Middle frontal gyrus (tissue), 1 donor: ENCODE data around the gene AKR1D1.
"Not testable (repeated sequence)": the region's sequence is repeated elsewhere in the genome, so short reads cannot be mapped to it uniquely, and the experiment has no call there.

Source experiments
- DNase-seq: peaks from one replicate; pipeline ENCODE4 v3.0.0-alpha.2; 2015; ENCODE audit warnings: low spot score; ENCODE audit errors: extremely low spot score

AKR1D1 gene

DNA sequence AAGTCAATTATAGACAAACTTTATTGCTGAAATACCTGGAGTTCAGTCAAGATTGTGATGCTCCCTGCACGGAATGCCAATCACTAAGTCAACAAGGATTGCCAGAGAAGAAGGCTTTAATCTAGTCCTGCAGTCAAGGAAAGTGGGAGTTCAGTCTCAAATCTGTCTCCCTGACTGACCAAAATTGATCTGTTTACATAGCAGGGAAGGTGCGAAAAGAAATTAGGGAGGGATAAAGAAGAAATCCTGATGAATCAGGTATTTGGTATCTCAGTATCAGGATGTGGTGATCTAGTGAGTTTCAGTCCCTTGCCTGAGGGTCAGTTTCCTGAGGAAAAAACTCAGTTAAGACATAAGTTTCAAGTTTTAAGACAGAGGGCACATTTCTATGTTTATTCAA is 2.1 kb upstream of the AKR1D1 start:
- DNase-seq = no peak

DNA sequence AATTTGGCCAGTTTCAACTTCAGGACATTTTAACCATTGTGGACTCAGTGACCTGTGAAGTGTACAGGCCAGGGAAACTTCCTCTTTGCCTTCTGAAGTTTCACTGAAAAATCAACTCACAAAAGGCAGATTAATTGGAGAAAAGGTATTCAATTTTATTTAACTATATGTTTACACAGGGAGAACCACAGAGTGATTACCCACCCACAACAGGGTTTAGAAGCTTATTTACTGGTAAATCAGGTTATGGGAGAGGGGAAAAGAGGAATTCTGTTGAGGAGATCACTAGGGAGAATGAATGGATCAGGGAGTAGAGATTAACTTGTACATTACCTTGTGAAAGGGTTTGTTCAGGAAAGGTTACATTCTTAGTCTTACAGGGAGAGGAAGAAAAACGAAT is 1.7 kb upstream of the AKR1D1 start:
- no peak for DNase-seq

DNA sequence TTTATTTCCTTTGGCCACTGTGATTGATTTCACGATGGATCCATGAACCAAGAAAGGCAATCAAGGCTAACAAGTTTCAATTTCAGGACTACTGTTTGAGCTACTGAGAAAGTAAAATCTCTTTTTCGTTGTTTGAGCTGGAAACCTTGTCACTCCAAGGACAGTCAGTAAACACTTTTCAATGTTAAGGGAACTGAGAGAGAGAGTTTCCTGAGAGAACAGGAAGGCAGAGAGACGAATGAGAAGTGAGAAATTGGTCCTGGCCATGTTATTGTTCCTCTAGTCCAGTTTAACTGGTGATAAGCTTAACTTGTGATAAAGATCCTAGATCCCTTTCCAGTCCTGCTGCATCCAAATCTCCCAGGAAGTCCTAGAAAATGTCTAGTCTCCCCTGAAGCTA is 909 bp upstream of the AKR1D1 start:
- no peak for DNase-seq

DNA sequence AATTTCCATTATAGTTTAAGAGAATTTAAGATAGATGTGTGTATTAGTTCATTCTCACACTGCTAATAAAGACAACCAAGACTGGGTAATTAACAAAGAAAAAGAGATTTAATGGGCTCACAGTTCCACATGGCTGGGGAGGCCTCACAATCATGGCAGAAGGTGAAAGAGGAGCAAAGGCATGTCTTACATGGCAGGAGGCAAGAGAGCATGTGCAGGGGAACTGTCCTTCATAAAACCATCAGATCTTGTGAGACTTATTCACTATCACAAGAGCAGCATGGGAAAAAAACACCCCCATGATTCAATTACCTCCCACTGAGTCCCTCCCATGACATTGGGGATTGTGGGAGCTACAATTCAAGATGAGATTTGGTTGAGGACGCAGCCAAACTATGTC is 473 bp upstream of the AKR1D1 start:
- DNase-seq = not testable (repeated sequence)

DNA sequence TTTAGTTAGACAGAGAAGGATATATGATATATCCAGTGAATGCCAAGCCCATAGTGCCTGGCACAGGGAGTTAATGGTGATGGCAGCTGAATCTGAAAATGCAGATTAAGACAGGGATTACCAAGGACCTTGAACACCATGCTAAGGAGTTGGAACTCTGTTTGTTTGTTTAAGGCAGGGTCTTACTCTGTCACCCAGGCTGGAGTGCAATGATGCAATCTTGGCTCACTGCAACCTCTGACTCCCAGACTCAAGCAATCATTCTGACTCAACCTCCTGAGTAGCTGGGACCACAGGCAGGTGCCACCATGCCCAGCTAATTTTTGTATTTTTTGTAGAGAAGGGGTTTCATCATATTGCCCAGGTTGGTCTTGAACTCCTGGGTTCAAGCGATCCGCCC is 1.6 kb downstream of the AKR1D1 start:
- DNase-seq = no peak

DNA sequence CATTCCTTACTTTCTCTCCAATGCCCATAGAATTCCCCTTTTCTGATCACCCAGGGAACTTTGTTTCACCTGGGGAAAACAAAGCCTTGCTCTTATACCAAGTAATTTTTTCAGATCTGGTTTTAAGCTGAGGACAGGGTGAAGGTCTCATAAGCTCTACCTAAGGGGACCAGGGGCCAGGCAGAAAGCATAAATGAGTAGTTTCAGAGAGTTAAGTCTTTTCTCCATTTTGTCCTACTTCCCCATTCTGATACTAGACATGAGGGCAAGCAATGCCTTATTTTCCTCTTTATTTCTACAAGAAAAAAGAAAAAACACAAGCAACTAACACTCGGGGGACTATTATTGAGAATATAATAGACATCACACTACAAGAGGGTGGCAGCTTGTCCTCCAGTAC is 2.9 kb downstream of the AKR1D1 start:
- DNase-seq = no peak

DNA sequence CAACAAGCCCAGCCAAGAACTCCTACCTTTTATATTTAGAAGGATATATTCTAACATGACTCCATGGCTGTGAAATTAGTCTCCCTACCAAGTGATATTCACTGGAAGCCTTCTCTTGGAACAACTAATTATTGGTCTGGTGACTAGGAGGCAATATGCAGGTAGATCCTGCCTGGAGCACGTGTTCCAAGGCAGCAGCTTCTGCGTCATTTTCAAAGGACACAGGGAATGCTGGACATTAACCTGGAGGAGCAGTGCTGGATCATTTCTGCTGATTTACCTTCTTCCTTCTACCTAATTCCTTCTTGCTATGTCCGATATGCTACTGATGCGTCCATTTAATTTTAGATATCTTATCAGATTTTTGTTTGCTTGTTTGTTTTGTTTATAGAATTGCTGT is 5.6 kb downstream of the AKR1D1 start:
- no peak for DNase-seq

DNA sequence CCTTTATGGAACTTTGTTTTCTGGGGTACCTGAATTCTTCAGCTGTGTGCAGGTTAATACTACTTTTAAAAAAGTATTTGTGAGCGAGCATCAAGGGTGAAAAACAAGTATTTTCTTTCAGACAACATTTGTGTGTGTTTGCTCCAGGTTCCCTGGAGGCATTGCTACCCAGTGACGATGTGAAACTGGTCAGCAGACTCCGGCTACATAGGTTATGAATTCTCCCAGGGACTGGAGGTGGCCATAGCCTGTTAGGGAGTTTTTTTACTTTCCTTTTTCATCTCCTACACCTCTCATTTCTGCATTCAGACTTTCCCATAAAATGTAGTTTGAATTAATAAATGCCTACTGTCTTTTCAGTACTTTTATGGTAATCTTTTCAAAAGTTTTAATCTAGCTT is 7.6 kb downstream of the AKR1D1 start:
- no peak for DNase-seq

DNA sequence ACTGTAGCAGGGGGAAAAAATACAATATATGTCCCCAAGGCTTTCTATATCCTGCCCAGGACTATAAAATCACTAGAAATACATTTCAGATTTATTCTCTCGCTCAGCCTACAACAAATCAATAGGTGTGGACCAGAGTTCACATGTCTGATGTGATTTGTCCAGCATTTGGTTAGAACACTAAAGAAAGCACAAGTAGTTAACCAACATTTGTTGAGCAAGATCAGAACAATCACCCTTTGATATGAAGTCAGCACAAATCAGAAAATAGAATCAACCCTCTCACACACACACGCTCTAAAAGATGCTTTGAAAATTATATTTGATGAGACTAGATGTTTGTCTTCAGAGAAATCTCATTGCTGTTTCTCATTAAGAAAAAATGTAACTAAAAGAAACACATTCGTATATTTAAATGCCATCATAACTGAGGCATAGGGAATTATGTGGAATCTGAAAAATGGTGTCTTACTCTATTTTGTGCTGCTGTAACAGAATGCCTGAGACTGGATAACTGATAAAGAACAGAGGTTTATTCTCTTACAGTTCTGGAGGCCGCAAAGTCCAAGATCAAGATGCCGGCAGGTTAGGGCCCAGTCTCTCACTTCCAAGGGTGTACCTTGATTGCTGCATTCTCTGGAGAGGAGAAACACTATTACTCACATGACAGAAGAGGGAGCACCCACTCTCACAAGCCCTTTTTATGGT is 10.5 kb downstream of the AKR1D1 start:
- DNase-seq = no peak

DNA sequence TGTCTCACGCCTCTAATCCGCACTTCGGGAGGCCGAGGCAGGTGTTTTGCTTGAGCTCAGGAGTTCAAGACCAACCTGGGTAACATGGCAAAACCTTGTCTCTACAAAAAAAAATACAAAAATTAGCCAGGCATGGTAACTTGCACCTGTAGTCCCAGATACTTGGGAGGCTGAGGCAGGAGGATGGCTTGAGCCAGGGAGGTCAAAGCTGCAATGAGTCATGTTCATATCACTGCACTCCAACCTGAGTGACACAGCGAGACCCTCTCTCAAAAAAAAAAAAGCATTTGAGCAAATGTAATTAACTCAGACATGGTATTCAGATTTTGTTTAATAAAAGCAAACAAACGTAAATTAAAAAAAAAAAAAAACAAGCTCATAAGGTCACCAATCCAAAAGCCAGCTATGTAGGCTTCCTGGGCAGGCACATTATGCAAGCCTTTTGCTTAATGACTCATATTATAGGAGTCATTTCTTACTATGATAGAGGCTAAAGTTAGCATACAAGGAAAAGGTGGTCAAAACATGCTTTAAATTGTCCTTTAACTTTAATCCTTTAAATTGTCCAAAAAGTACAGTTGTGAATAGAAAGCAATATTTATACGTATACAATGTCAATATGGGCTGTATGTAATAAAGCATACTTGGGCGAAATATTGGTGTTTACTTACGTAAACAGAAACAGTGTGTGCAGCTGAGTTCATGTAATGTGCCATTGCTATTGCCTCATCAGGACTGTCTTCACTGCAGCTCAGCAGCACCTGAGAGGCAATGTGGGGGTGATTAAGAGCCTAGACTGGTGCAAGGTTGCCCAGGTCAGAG is 13.0 kb downstream of the AKR1D1 start:
- no peak for DNase-seq

DNA sequence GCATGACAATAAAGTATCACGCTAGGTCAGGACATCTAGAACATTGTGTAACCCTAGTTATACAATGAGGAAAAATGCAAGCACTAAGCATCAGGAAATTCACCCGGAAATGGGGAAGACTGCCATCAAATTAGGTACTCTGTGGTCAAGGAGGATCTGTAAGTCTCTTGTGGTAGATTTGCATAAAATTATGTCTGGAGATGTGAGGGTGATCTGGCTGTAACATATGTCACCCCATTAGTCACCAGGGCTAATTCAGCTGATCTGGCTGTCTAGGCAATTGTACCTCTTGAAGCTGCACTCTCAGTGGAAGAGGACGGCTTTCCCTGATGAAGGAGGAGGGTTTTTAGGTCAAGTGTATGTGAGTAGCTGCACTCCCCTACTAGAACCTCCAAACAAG is 14.8 kb downstream of the AKR1D1 start:
- no peak for DNase-seq

DNA sequence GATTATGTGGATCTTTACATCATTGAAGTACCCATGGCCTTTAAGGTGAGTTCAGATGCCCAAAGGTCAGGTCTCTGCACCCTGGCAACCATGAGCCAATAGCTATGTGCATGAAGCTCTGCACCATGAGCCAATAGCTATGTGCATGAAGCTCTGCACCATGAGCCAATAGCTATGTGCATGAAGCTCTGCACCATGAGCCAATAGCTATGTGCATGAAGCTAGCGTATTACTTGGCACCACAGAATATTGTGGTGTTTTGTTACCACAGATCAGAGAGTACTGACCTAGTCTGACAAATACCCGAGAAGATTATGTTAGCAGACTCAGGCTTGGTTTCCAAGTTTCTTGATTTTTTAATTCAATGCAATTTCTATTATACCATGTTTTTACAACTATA is 15.6 kb downstream of the AKR1D1 start:
- not testable (repeated sequence) for DNase-seq

DNA sequence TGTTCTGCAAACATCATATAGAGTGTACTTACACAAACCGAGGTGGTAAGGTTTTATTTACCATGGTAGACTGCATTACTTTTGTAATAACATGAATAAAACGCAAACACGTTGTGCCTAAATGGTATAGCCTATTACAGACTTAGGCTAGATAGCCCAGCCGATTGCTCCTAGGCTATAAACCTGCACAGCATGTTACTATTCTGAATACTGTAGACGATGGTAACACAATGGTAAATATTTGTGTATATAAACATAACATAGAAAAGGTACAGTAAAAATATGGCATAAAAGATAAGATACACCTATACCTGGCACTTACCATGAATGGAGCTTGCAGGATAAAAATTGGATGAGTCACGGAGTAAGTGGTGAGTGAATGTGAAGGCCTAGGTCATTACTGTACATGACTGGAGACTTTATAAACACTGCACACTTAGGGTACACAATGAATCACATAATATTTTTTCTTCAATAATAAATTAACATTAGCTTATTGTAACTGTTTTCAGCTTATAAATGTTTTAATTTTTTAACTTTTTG is 16.3 kb downstream of the AKR1D1 start:
- no peak for DNase-seq

DNA sequence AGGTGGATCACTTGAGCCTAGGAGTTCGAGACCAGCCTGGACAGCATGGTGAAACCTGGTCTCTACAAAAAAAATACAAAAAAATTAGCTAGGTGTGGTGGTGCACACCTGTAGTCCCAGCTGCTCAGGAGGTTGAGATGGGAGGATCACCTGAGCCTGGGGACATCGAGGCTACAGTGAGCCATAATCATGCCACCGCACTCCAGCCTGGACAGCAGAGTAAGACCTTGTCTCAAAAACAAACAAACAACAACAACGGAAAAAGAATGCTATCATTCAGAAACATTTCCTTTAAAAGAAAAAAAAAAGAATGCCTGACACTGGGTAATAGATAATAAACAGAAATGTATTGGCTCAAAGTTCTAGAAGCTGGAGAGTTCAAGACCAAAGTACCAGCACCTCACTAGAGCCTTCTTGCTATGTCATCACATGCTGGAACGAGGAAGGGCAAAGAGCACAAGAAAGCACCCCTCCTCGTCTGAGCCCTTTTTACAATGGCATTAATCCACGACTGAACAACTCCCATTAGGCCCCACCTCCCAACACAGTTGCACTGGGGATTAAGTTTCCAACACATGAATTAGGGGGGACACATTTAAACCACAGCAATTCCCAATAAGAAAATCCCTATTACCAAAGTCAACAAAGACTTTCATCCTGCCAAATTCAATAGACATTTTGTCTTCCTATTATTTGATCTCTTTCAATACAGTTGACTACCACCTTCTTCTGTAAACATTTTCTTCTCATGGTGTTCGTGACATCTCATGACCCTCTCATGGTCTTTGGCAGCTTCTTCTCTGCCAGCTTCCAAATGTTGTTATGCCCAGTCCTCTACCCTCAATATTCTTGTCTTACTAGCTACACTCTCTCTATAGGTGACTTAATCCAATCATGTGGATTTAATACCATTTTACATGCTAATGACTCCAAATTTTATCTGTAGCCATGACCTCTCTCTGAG is 20.0 kb downstream of the AKR1D1 start:
- DNase-seq = no peak

DNA sequence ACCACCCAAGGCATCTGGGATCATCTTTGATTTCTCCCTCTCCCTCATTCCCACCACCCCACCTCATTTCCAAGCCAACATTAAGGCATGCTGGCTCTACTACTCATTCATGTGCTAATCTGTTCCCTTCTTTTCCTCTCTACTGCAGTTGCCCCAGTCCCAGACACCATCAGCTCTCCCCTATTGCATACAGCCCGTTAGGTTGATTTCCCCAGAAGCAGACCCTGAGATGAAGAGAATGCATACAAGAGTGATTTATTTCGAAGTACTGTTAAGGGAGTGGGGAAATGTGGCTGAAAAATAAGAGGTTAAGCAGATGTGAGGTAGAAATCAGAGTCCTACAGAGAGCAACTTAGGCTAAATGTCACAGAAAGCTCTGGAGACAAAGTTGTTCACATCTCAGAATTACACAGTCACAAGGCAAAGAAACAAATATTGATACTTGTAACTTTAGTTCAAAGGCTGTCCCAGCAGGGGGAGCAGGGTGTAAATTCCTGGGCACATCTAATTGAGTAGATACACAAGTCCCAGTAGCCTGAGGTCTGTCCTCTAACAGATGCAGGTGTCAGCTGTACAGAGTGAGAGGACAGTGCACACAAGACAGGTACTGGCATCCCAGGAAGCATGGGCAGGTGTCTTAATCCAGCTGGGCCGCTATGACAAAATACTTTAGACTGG is 20.9 kb downstream of the AKR1D1 start:
- no peak for DNase-seq

DNA sequence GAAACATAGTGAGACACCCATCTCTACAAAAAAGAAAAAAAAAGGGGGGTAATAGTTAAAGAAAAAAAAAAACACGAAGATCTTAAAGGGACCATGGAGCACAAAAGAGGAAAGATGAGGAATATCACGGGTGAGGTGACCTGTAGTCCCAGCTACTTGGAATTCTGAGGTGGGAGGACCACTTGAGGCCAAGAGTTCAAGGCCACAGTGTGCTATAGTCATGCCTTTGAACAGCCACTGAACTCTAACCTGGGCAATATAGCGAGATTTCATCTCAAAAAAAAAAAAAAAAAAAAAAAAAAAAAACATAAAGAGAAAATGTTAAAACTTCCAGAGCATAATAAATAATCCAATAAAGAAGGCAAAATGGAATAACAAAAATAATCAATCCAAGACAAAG is 23.6 kb downstream of the AKR1D1 start:
- no peak for DNase-seq

DNA sequence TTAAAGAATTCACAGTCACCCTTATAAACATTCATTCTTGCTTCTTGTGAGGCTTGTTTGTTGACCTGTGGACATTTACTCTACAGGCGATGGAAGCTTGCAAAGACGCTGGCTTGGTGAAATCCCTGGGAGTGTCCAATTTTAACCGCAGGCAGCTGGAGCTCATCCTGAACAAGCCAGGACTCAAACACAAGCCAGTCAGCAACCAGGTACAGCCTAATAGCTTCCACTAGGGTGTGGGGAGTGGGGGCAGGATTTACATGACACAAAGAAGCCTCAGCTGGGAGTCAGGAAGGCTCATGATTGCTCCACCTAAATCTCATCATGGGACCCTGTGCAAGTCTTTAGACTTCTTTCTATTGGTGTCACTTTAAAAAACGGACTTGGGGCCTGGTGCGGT is 29.0 kb downstream of the AKR1D1 start:
- DNase-seq = no peak

DNA sequence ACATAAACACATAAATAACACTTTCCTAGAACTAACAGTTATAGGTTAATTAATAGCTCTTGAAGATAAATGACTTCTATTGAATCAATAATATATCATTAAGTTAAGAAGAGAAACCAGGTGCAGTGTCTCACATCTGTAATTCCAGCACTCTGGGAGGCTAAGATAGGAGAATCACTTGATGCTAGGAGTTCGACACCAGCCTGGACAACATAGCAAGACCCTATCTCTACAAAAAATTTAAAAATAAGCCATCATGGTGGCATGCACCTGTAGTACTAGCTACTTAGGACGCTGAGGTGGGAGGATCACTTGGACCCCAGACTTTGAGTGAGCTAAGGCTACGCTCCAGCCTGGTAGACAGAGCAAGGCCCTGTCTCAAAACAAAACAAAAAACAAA is 38.8 kb downstream of the AKR1D1 start:
- DNase-seq = no peak

DNA sequence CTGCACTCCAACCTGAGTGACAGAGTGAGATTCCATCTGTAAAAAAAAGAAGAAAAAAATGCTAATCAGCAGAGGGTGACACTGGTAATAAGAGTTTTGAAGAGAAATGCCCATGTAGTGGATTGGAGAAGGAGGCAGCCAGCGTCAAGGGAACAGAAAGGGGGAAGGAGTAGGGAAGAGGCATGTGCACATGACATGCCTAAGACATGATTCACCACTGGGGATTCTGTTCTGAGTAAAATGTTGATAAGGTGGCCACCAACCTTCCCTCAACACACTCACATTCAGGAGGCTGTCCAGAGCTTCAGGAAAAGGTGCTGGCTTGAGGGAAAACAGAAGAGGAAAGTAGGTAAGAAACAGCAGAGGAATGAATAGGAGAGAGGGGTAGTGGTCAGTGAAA is 39.9 kb downstream of the AKR1D1 start:
- no peak for DNase-seq

DNA sequence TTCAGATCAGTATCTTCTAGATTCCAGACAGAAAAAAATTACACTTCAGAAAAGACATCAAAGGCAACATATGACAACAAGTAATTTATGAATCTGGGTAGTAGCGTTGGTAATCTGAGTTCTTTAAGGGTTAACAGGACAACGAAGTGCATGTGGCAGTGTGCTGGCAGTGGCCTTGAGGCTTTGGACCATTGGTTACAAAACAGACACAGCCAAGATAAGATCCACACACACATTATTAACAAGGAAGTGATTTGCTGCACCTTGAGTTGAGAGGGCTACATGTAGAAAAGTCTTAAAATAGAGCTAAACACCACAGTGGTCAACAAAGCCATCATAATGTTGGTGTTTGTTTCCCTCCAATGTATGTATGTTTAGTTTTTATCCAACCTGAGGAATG is 40.6 kb downstream of the AKR1D1 start:
- no peak for DNase-seq
